ENCODE data around the gene IFNAR1.

GRCh38 chr21:33327792-33328433, 3.1 kb downstream of the IFNAR1 start:
- no peak for TF ChIP-seq POLR2A (IDR thresholded peaks at IDR 0.05)
- TF ChIP-seq CTCF (IDR thresholded peaks at IDR 0.05 in 8 of 11, conservative IDR thresholded peaks at IDR 0.05 in 3 of 11), result no peak
- no peak for TF ChIP-seq POLR2AphosphoS5 (IDR thresholded peaks at IDR 0.05)

Data from spleen (tissue), 7 donors.